GM18526 (cell line): Measurements from ENCODE around the gene SLC1A2.

Source experiments
- POLR2A ChIP-seq: IDR thresholded peaks from 3 replicates; pipeline ENCODE4 v1.6.1; 2011; ENCODE audit not compliant: insufficient read length; ENCODE audit errors: extremely low read depth

SLC1A2 gene

GRCh38 chr11:35334385-35335090 is 84.8 kb downstream of the SLC1A2 start:
- no peak for TF ChIP-seq POLR2A

DNA sequence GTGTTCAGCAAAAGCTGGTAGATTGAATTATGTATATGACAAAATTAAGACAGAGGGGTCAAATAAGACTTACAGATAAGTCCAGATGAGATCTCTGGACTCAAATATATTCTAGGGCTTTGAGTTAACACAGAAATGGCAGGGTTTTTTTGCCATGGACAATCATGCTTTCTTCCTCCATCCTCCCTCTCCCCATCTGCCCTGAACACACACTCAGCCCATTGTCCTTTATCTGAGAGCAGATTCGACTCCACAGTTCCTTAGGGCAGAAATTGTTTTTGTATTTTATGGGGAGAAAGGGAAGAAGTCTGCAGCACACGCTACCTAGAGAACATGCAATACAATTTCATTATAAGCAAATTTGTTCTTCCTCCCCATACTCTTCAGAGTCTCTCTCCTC is 86.8 kb downstream of the SLC1A2 start:
- no peak for TF ChIP-seq POLR2A

DNA sequence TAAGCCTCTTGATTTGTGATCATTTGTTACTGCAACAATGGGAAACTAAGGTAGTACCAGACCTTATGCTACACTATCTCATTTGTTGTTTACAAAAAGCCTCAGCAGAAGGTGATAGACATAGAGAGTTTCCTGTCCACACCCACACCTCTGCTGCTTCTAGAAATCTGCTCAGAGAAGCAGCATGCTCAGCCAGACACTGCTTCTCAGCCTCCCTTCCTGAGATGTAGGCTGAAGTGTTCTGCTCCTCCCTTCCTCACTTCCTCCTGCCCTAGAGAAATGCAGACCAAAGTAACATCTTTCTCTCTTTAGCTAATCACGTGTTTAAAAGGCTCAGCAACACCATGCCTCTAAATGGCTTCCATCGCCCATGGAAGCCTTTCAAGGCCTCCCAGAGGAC is 88.4 kb downstream of the SLC1A2 start:
- TF ChIP-seq POLR2A, result no peak

- TF ChIP-seq POLR2A, result no peak
These were observed 89.0 kb downstream of the SLC1A2 start for GRCh38 chr11:35330156-35330889.

DNA sequence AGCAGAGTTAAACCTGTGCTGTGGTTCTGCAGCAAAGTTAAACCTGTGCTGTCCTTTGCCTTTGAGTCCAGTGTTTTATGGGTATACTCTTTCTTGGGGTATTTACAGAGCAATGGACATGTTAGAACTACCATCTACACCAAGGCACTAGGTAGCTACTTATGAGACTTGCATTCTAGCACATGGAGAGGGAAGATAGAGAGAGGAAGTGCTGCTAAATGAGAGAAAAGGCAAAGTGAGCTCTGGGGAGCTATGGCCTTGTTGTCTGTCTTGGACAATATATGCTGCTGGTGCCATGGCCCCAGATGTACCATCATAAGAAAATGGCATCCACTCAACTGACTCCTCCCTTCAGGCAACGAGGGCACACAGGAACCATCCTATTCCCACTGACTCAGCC is 91.5 kb downstream of the SLC1A2 start:
- no peak for TF ChIP-seq POLR2A

DNA sequence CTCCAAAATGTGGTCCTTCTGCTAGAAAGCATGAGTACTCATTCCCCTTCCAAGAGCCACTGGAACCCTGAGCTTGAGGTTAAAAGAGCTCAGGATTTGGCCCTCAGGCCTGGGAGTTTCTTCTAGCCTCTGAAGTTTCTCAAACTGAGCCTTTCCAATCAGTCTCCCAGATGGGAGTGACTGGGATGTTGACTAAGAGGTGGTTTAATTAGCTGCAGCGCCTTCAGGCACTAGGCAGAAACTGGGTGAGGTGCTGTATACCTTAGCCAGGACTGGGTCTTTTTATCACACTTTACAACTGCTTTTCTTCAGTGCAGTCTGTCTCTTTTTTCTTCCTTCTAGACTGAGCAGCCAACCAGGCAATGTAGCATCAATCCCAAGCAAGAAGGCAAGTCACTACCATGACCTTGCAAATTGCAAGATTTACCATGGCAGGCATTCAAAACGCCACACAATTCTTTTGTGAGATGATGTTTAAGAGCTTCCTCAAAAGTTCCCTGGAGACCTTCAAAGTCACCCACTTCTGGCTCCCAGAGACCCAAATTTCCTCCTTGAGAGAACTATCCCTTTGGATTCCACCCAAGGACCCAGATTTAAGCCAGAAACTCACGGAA is 93.0 kb downstream of the SLC1A2 start:
- no peak for TF ChIP-seq POLR2A

- TF ChIP-seq POLR2A, result no peak
These were observed 94.4 kb downstream of the SLC1A2 start for GRCh38 chr11:35324981-35325380.

- no peak for TF ChIP-seq POLR2A
These were observed 95.0 kb downstream of the SLC1A2 start for GRCh38 chr11:35324183-35324886.

- TF ChIP-seq POLR2A, result no peak
These were observed 96.1 kb downstream of the SLC1A2 start for GRCh38 chr11:35323076-35323868.

DNA sequence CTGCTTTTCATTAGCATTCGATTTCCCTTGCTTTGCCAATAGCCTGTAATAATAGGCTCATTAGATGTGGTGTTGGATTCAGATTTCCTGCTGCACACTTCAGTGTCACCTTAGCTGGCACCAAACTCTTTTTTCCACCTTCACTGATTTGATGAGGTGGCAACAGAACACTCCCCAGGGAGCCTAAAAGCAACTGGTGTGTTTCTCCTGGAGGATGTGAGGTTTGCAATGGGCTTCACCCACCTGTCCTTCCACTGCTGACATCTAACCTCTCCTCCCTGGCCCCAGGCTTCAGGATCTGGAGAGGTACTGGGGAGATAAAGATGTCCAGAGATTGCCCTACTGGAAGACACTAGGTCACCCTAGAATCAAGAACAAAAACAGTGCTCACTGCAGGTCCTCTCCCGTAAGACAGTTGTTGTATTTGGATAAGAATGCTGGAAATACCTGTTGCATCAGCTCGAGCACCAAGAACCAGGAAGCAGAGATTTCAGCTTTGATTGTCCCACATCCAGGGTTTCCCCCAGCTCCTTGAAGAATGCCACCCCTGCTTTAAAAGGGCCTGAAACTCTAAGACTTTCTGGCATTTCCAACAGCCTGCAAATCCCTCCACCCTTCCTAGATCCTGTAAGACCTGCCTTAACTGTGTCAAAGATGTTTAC is 96.9 kb downstream of the SLC1A2 start:
- TF ChIP-seq POLR2A, result no peak

DNA sequence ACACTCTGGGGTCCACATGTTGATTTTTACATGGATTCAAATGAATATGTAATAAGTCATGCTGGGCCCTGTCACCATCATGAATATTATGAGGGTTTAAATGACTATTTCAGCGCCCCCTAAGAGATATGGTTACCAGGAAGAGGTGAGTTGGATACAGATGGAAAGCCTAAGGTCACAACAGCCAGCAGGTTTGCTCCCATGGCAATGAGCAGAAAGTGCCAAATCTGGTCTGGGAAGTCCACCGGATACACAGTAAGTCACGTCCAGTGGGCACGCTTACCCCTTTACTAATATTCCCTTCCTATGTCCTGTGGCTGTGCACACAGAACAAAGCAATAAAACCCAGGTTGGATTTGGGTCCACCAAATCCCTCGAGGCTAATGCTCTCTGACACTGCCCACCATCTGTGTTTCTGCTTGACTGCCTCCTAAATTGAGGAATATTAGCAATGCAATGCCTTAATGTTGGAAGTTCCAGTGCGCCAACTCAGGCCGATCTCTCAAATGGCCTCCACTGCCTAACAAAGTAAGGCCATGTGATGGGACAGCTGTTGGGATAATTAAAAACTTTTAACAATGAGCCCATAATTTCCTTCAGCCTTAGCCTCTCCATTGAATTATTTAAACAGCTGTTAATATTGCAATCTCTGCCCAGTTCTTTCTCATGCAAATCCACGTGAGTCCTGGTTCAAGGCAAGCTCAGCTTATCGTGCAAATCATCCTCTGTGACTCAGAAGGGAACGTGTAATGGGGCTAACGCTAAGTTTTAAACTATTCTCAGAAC is 97.6 kb downstream of the SLC1A2 start:
- TF ChIP-seq POLR2A, result no peak

DNA sequence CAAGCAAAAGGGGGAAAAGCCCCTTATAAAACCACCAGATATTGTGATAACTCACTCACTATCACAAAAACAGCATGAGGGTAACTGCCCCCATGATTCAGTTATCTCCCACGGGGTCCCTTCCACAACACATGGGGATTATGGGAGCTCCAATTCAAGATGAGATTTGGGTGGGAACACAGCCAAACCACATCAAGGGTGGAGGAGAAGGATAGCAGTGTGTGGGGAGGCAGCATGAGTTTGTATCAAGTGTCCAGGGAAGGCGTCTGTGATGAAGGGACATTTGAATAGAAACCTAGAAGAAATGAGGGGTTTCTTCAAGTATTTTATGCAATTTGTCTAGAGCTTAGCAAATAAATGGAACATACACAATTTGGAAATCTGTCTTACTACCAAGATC is 98.2 kb downstream of the SLC1A2 start:
- TF ChIP-seq POLR2A, result no peak

DNA sequence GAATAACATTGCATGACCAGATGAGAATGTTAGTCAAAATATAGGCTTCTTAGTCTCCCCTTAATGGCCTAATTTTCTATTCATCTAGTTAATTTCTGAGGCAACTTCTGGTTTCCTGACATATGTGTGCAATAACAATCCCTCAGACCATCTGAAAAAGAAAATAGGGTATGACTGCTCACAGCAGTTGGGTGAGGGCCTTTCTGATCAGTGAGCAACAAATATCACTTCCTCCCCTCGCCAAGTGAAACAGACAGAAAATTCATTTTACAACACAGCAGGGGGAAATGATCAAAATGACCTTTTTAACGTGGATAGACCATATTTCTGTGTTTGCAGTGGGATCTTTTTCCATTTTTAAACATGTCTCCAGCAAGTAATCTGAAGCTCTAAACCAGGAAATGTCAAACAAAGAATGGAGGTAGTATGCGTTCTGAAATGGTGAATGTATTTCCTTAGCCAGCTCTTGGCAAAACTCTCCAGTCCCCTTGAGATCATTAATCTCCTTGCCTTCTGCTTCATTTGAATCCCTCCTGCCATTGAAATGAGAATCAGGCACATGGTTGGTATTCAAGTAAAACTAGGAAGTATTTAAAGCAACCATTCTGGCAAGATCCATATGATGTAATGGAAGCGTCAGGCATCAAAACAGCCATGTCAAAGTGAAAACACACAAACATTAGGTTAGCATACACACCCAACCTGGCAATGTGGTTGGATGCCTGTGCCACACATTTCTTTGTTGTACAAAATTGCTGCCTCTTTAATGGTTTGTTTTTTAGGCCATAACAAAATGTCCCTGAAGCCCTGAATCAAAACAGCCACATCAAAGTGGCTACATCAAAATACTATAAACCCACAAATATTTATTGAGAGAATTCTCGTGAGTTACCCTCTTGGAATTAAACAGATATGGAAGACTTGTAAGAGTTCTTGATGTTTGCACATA is 100.1 kb downstream of the SLC1A2 start:
- TF ChIP-seq POLR2A, result no peak

GRCh38 chr11:35318309-35318708 is 101.0 kb downstream of the SLC1A2 start:
- no peak for TF ChIP-seq POLR2A
